Activated gamma-delta T cell treated with anti-CD3 and anti-CD28 coated beads, Interleukin-2, amount 50 U/mL, for 16 hours (primary cell): Measurements from ENCODE around the gene TBL3.

ENCODE experiments used
- DNase-seq: peaks from one replicate; pipeline ENCODE4 v3.0.0-alpha.2; 2020; ENCODE audit warnings: low read depth

Gene TBL3

DNA sequence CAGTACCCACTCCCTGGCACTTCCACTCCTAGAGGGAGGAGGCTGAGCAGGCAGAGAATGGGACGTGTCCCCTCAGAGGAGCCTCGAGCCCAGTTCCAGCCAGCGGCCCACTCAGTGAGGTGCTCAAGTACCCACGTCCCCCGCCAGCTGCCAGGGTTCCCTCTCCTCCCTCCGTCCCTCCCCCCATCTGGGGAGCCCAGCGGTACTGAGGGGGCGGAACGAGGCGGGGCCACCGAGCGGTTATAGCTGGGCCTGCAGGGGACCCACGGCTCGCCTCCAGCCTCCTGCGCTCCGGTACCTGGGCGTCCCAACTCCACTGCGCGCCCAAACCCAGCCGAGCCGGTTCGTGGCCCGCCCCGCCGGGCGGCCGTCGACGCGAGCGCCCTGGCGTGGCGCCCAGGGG is 47.7 kb downstream of the TBL3 start, which contains the start of gene NPW:
TSS of gene NPW (plus strand) at position 268 of the 403 bp plus-strand sequence.
- no peak for DNase-seq

DNA sequence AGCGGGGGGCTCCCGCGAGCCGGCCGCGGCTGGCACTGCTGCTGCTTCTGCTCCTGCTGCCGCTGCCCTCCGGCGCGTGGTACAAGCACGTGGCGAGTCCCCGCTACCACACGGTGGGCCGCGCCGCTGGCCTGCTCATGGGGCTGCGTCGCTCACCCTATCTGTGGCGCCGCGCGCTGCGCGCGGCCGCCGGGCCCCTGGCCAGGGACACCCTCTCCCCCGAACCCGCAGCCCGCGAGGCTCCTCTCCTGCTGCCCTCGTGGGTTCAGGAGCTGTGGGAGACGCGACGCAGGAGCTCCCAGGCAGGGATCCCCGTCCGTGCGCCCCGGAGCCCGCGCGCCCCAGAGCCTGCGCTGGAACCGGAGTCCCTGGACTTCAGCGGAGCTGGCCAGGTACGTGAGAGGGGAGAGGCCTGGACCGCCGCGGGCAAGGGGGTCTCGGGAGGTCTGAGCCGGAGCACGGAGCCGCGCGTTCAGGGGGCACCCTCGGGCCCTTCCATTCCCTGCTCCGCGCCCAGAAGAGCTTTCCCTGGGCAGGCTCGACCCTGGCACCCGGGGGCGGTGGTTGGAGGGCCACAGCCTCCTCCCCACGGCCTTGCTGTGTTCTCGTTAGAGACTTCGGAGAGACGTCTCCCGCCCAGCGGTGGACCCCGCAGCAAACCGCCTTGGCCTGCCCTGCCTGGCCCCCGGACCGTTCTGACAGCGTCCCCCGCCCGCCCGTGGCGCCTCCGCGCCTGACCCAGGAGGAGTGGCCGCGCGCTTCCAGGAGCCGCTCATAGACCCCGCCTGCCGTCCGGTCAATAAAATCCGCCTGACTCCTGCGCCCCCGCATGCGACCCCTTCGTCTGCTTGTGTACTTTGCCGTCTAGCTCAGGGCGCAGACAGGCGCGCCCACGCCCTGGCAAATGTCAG is 48.3 kb downstream of the TBL3 start:
- no peak for DNase-seq

DNA sequence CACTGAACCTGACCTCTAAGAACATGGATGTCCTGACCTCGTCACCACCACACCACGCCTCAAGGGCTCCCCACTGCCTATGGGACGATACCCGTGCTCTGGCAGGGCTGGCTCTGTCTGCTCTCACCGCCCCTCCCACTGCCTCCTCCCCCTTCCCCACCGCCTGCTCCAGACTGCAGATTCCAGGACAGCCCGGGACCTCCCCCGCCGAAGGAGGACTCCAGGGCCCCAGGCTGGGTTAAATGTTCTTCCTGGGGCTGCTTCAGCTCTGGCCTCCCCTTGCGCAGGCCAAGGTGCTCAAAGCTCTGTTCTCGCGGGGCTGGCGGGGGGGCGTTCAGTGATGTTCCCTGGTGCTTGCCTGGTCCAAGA is 50.9 kb downstream of the TBL3 start:
- DNase-seq: no peak

DNA sequence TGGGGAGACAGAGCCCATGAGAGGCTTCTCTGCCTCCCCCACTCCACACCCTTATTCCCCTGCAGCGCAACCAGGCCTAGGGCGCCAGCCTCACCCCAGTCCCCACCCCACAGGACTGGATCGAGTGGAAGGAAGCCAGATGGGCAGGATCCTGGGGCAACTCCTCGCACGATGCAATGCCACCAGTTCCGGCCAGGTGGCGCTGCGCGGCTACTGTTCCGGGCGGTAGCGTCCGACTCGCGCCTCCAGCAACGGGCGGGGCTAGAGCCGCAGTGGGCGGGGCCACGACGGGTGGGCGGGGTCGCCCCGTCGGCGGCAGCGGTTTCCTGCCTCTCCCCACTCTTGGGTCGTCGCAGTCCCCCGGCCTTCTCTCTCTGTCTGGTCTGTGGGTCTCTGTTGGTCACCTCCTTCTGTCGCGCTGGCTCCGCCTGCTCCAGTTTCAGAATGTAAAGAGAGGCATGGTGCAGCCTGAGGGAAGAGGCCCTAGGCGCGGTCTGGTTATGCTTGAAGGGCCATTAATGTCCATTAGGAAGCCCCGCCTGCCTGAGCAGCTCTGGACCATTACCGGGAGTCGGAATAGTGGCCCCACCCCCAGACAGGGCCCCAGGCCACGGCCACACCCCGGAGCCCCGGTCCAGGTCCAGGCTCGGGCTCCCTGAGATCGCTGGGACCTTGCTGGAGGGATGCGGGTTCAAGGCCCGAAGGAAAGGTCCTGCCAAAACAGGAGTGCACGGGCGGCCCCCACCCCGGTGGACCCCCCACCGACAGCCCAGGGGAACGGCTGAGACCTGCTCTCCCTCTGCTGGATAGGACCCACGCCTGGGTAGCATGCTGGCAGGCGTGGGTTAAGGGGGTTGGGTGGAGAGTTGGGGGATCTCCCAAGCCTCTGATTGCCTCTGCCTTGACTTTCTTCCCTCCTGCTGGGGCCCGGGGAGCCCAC is 51.5 kb downstream of the TBL3 start:
- peak; percentile 96 for DNase-seq

DNA sequence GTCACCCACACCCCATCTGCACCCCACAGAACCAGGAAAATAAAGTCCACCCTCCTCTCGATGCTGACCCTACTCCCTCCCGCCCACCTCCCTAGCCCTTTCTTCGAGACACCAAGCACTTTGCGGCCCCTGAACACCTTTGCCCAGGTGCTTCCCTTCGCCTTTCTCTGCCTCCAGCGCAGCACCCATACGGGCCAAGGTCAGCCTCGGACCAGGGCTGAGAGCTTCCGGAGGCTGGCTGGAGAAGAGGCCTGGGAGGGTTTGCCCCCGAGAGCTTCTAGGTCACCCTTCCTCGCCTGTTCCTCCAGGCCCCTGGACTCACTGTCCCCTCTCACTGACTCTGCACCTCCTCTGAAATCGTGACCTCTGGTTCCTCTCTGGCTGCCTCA is 52.2 kb downstream of the TBL3 start:
- DNase-seq: no peak

DNA sequence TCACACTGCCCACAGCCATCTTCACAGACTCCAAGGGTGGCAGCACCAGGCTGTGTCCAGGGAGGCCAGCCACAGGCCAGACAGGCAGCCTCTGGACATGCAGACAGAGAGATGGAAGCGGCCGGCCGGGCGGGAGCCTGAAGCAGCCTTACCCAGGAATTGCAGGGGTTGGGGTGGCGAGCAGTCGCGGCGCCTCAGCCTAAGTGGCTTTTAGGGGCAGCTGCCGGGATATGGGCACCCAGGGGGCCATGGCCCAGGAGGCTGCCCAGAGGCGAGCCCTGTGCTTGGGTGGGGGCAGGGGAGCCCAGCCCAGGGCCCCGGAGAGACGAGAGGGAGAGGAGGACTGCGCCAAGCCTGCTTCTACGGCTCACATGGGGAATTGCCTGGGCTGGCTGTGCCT is 53.4 kb downstream of the TBL3 start:
- DNase-seq: no peak

DNA sequence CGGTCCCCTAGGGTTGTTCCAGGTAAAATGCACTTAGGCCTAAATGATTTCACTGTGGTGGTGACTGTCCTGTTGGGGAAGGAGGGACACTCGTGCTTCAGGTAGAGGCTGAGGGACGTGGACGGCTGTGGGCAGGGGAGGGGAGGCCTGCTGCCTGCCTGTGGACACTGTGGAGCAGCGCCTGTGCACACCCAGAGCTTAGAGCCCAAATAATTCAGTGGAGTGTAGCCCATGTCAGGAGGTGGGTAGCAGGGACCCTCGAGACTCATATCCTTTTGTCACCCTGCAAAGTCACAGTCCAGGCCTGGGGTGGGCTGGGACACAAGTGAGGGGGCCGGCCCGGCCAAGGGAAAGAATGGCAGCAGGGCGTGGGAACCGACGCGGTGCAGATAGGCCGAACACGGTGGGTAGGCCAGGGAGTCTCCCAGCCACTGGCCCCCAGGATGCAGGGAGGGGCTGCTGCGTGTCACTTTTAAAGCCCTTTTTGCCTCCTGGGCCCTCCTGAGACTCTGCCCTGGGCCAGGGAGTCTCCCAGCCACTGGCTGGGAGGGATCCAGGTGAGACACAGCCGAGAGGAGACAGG is 54.1 kb downstream of the TBL3 start:
- DNase-seq: no peak

DNA sequence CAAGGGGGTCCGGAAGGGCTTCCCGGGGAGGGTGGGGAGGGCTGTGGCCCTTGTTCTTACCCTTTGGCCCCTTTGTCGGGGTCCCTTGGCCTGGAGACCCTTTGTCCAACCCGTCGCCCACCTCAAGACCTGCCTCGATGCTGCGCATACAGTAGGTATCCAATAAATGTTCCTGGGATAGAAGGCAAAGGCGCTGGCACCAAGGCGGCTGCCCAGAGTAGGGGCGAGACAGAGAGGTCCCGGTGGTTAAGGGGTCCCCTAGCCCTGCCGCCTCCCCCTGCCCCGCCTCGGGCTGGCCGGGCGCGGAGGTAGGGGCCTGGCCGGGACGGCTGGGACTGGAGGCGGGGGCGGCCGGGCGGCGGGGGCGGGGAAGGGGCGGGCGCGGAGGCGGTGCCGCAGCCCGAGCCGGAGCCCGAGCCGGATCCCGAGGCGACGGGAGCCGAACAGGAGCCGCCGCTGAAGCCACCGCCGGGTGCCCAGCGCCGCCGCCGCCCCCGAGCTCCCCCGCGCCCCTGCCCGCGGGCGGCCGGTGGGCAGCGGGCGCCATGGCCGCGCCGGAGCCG is 54.7 kb downstream of the TBL3 start, which contains the start of gene NHERF2:
TSS of gene NHERF2 (plus strand) at position 442 of the 563 bp plus-strand sequence. CDS start at position 546, 104 bp downstream.
- DNase-seq: no peak

DNA sequence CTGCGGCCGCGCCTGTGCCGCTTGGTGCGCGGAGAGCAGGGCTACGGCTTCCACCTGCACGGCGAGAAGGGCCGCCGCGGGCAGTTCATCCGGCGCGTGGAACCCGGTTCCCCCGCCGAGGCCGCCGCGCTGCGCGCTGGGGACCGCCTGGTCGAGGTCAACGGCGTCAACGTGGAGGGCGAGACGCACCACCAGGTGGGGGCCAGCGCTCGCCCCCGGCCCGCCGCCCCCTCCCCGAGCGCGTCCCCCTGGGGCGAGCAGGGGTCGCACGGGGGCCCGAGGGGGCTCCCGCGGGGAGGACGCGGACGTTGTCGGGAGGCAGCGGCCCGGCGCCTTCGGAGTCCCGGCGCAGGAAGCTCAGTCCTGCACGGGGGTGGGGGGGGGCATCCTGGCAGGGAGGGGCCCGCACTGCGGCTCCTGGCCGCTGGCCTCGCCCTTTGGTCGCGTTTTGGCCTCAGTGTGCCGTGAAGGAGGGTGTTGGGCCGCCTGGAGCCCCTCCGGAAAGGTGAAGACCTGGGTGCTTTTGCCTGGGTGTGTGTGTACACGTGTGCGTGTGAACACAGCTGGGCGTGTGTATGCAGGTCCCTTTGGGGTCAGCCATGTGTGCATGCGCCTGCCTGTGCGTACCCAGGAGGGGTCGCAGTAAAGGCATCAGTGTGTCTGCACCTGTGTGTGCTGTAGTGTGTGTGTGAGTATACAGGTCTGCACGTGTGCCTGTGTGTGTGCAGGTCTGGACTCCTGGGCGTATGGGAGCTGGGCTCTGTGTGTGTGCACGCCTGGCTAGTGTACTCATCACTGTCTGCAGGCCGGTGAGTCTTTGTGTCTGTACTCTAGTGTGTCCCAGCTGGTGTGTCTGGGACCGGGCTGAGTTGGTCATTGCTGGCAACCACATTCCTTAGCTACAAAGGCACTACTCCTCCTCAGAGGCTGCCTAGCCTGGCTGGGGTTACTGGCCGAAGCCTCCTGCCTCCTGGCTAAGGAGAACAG is 55.5 kb downstream of the TBL3 start:
- DNase-seq: no peak

DNA sequence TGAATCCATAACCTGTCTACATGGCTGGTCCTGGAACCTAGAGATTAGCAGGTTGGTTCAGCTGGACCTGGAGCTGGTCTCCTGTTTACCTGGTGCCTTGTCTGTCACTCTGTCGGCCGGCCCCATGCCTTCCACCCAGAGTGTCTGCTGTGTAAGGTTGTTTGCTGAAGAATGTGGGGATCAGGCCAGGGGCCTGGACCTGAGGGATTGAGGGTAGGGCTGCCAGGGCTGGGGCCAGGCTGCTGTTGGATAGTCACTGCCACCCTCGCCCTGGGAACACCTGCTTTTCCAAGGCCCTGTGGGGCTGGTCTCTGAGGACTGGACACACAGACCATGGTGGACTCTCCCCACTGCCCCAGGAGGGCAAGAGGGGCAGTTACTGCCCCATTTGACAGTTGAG is 56.3 kb downstream of the TBL3 start:
- DNase-seq: no peak

DNA sequence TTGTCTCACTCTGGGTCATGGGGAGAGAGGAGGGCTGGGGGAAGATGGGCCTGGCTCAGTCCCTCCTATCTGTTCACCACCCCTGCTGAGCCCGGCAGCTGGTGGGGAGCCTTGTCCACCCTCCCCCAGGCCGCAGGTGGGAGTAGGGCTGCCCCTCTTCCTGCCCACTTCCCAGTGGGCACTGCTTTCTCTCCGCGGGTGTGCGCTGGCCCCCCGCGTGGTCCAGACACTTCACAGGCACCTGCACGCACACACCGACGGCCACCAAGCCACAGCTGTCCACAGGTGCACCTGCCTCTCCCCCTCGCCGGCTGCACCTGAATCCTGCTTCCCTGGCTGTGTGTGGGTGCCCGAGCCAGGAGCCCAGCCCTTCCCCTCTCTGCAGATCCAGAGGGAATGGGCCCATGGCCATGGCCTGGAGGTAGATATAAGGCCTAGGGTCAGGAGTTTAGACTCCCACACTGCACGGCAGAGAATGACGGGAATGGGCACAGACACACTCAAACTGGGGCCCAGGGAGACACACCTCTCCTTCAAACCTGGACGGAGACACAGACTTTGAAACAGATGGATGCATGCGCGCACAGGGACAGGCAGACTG is 56.9 kb downstream of the TBL3 start:
- DNase-seq: no peak

DNA sequence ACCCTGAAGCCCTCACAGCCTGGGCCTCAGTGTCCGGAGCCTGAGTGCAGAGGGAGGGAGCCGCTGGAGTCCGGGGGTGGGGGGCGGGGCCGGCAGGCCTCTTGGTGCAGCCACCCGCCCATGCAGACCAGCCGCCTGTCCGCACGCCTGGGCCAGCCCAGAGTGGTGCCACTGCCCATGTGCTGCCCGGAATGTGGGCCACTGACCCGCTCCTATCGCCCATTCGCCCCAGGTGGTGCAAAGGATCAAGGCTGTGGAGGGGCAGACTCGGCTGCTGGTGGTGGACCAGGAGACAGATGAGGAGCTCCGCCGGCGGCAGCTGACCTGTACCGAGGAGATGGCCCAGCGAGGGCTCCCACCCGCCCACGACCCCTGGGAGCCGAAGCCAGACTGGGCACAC is 57.5 kb downstream of the TBL3 start:
- no peak for DNase-seq

DNA sequence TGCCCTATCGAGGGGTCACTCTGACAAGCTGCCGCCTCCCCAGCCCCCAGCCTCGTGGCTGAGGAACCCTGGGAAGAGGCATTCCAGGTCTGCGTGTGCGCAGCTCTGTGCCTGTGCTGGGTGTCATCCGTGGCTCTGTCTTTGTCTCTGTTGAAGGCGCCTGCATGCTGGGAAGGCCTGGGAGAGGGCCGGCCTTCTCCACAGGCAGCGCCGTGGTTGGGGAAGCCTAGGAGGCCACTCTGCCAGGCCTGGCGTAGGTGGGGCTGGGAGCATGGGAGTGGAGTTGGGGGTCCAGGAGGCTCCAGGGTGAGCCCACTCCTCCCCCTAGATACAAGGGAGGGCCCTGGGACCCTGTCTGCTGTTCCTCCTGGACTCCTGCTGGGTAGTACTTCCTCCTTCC is 58.2 kb downstream of the TBL3 start:
- no peak for DNase-seq

DNA sequence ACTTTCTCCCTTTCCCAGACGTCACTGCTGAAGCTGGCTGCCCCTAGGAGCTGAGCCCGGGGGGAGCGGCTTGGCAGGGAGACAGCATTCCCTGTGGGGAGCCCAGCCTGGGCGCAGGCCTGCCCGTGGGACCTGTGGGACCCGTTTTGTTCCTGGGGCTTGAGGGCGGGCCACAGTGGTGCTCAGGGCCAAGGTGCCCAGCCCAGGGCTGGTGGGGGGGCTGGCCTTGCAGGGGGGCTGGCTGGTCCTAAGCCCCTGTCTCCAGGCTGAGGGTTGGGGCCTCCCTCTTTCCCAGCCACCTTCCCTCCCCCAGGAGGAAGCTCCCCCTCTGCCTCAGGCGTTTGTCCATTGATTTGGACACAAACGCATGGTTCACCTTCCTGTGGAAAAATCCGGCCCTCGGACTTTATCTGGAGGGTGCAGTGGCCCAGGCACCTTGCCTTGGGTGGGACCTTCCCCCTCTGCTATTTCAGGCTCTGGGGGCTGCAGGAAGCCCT is 59.3 kb downstream of the TBL3 start:
- no peak for DNase-seq
